Panc1 (cell line): ENCODE results near the gene TENM3. TPM values are rescaled to one million over a fixed set of nuclear protein-coding genes. Genes with fewer than 3 reads are reported as not detected.

Experiments
- ATAC-seq: fragments of 200-7000 bp; cut with Tn5 transposase; 2 replicates; pipeline ENCODE4 v1.9.1; 2020; ENCODE audit warnings: mild to moderate bottlenecking, moderate library complexity
- BruUV-seq: library from RNA; stranded (reverse); fragments of 400-500 nt; replicated peaks from 2 replicates; lab custom pipeline; 2021; lab: Mats Ljungman, UMichigan
- CTCF ChIA-PET: fragments of 300-600 bp; sonication (Branson Sonifier 250); formaldehyde crosslinking; loops from one replicate; lab custom pipeline; 2022; ENCODE audit warnings: antibody characterized with exemption; lab: Charles Lee
- POLR2A ChIA-PET: fragments of 300-600 bp; sonication (Branson Sonifier 250); formaldehyde crosslinking; loops from one replicate; lab custom pipeline; 2022; ENCODE audit warnings: antibody characterized with exemption; lab: Charles Lee
- DNase-seq: peaks from one replicate; pipeline ENCODE4 v3.0.0-alpha.2; 2010; ENCODE audit warnings: low read depth, low spot score
- H3K27ac ChIP-seq: 2 replicates; pipeline ENCODE4 v1.5.1; 2011; ENCODE audit warnings: mild to moderate bottlenecking, low read length, inconsistent platforms
- H3K27me3 ChIP-seq: fragments of 200-500 bp; sonication (Bioruptor generic); 2 replicates; pipeline ENCODE4 v1.6.0; 2014; ENCODE audit warnings: low read length, inconsistent platforms; ENCODE audit not compliant: control insufficient read depth, insufficient read depth
- H3K36me3 ChIP-seq: fragments of 200-500 bp; sonication (Bioruptor generic); 2 replicates; pipeline ENCODE4 v1.5.1; 2014; ENCODE audit warnings: inconsistent platforms, mild to moderate bottlenecking, low read length, moderate library complexity; ENCODE audit not compliant: control insufficient read depth, insufficient read depth
- H3K4me1 ChIP-seq: 2 replicates; pipeline ENCODE4 v1.5.1; 2011; ENCODE audit warnings: inconsistent platforms, mild to moderate bottlenecking, low read length, moderate library complexity; ENCODE audit not compliant: control insufficient read depth, insufficient read depth
- H3K4me3 ChIP-seq, 2 experiments: 2 replicates each; pipeline ENCODE4 v1.5.1; 2011 to 2012; ENCODE audit warnings: low read depth in 2 of 2, low read length in 2 of 2, mild to moderate bottlenecking in 2 of 2, inconsistent platforms in 1 of 2, moderate library complexity in 1 of 2
- H3K9me3 ChIP-seq: fragments of 200-500 bp; sonication (Bioruptor generic); 2 replicates; pipeline ENCODE4 v1.5.1; 2014; ENCODE audit warnings: low read depth, mild to moderate bottlenecking, inconsistent platforms, low read length, moderate library complexity; ENCODE audit not compliant: control insufficient read depth, insufficient read depth
- POLR2AphosphoS5 ChIP-seq: IDR thresholded peaks from 2 replicates; pipeline ENCODE4 v1.6.1; 2012; ENCODE audit warnings: mild to moderate bottlenecking, low read depth, low read length, moderate library complexity
- REST ChIP-seq, 2 experiments: IDR thresholded peaks; 2 replicates each; pipeline ENCODE4 v1.6.1; 2011 to 2012; ENCODE audit warnings: low read depth in 2 of 2, control low read depth in 1 of 2, low read length in 1 of 2, mild to moderate bottlenecking in 1 of 2, moderate library complexity in 1 of 2; ENCODE audit not compliant: insufficient read depth in 1 of 2
- SIN3A ChIP-seq: IDR thresholded peaks from 2 replicates; pipeline ENCODE4 v1.6.1; 2012; ENCODE audit warnings: low read depth, mild to moderate bottlenecking, low read length, moderate library complexity, borderline replicate concordance; ENCODE audit not compliant: insufficient read depth
- TCF7L2 ChIP-seq: IDR thresholded peaks from 2 replicates; pipeline ENCODE4 v1.6.1; 2011; ENCODE audit warnings: mild to moderate bottlenecking, low read depth, low read length, inconsistent platforms
- in situ Hi-C: cut with HindIII; loops from 2 replicates; pipeline ENCODE4 v1.10.0; 2016; ENCODE audit warnings: low sequenced_read_pairs, low pct_unique_long_range_greater_than_20kb
- intact Hi-C: fragments of 100-400 bp; cut with micrococcal nuclease; formaldehyde crosslinking; loops from one replicate; pipeline ENCODE4 v1.10.0; 2022; ENCODE audit not compliant: unreplicated experiment
- total RNA-seq: library from RNA; stranded (reverse); gene quantifications from one replicate; pipeline ENCODE4 v1.2.1, GENCODE V29; 2021; ENCODE audit not compliant: unreplicated experiment
- TF ChIP-seq, protein P1 (sequence below): fragments of 450-650 bp; IDR thresholded peaks from 2 replicates; pipeline ENCODE4 v1.5.1; 2017; ENCODE audit warnings: mild to moderate bottlenecking

TENM3 gene
- total RNA-seq, 1 experiment from 2014 or later: 0.95 TPM

DNA sequence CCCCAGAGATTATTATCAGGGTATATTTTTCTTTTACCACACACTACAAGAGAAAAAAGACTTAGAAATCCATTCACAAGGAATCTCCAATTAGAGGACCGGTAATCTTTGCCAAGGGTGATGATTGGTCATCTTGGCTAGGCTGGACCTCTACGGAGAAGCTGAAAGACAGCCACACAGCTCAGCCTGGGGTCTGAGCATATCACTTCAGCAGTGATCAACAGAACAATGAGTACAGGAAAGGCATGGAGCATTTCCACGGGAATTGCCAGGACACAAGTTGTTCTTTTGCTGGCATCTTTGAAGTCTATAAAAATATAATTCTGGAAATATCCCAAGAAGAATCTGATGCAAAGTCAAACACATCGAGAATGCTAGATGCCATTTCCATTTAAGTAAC lies 191.5 kb downstream of the TENM3 start:
- in situ Hi-C loops (no loop called here), intact Hi-C loops (no loop called here)
- Histone ChIP-seq H3K4me1 (no peaks in the 10 kb centered on the region), H3K27me3 (no peaks in the 10 kb centered on the region; the same call in 1 of the 2 replicates), H3K36me3 (no peaks in the 10 kb centered on the region), H3K4me3 (no peak overlapping the region), H3K27ac (no peak overlapping the region), H3K9me3 (no peaks in the 10 kb centered on the region)
- DNase-seq (no peak), ATAC-seq (no peak)
- no peak for TF ChIP-seq POLR2AphosphoS5
- no peak for TF ChIP-seq SIN3A
- TF ChIP-seq TCF7L2: no peak
- TF ChIP-seq, protein P1, sequence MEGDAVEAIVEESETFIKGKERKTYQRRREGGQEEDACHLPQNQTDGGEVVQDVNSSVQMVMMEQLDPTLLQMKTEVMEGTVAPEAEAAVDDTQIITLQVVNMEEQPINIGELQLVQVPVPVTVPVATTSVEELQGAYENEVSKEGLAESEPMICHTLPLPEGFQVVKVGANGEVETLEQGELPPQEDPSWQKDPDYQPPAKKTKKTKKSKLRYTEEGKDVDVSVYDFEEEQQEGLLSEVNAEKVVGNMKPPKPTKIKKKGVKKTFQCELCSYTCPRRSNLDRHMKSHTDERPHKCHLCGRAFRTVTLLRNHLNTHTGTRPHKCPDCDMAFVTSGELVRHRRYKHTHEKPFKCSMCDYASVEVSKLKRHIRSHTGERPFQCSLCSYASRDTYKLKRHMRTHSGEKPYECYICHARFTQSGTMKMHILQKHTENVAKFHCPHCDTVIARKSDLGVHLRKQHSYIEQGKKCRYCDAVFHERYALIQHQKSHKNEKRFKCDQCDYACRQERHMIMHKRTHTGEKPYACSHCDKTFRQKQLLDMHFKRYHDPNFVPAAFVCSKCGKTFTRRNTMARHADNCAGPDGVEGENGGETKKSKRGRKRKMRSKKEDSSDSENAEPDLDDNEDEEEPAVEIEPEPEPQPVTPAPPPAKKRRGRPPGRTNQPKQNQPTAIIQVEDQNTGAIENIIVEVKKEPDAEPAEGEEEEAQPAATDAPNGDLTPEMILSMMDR: no peak
- CTCF ChIA-PET: no interaction called here
- no TSS peak for BruUV-seq
- POLR2A ChIA-PET: no interaction called here

DNA sequence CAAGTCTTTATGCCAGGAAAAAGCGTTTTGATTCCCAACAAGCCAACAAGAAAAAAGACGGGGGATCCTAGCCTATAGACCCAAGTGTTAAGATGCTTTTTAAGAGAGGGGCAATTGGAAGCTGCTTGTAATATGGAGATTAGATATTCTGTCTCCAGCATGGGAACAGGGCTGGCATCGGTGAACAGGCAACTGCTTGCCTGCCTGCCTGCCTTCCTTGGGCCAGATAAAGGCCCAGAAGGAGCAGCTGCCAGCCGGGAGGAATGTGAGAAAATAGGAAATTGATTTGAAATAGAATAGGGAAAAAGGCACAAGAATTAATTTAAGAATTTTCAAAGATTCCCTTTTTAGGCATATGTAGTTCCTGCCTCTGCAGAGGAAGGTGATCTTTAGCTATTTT lies 192.2 kb downstream of the TENM3 start:
- no peak for DNase-seq
- Histone ChIP-seq H3K4me1 (no peaks in the 10 kb centered on the region), H3K9me3 (no peaks in the 10 kb centered on the region), H3K4me3 (no peak overlapping the region), H3K36me3 (no peaks in the 10 kb centered on the region), H3K27me3 (no peaks in the 10 kb centered on the region; the same call in 1 of the 2 replicates), H3K27ac (no peak overlapping the region)
- POLR2A ChIA-PET: no interaction called here
- in situ Hi-C loops (no loop called here), intact Hi-C loops (no loop called here)
- TF ChIP-seq SIN3A (no peak), POLR2AphosphoS5 (no peak), TCF7L2 (no peak), REST (IDR thresholded peaks at IDR 0.05; ENCODE audit: insufficient read depth in 1 of 2, low read depth in 2 of 2, low read length in 1 of 2) (no peak)
- TF ChIP-seq, protein P1: no peak
- no peak for ATAC-seq
- CTCF ChIA-PET: no interaction called here
- no TSS peak for BruUV-seq

DNA sequence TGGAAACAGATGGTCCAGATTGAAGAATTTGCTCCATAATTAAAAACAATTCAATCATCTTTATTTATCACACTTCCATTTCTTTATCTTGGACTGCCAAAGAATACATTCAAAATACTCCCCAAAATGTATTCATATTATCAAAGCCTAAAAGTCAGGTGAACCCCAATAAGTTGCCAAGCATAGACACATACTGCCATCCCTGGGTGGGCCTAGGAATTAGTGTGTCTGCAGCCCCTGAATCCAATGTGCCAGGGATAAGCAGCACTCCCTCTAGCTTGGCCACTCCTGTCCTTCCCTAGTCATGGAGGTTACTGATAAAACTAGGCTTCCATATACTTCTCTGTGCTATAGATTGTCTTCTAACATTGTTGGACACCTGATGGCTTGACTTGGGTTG lies 199.9 kb downstream of the TENM3 start:
- Histone ChIP-seq H3K4me3 (no peak overlapping the region), H3K27me3 (peaks cover 7% of the 10 kb centered on the region), H3K4me1 (no peaks in the 10 kb centered on the region), H3K36me3 (no peaks in the 10 kb centered on the region), H3K9me3 (no peaks in the 10 kb centered on the region), H3K27ac (no peak overlapping the region)
- no peak for DNase-seq
- in situ Hi-C loops (no loop called here), intact Hi-C loops (no loop called here)
- no peak for ATAC-seq
- ChIA-PET CTCF (no interaction called here), POLR2A (no interaction called here)
- no TSS peak for BruUV-seq
- TF ChIP-seq TCF7L2: no peak
- TF ChIP-seq POLR2AphosphoS5: no peak
- no peak for TF ChIP-seq REST (IDR thresholded peaks at IDR 0.05; ENCODE audit: insufficient read depth in 1 of 2, low read depth in 2 of 2, low read length in 1 of 2)
- TF ChIP-seq, protein P1: no peak
- TF ChIP-seq SIN3A: no peak
